Gastrocnemius medialis (tissue), 4 donors: ENCODE data around the gene KRT8.

ENCODE experiments used
- POLR2A ChIP-seq, 2 donors: fragments of 450-650 bp; IDR thresholded peaks; one replicate each; pipeline ENCODE4 v1.6.1; 2017; ENCODE audit warnings: antibody characterized with exemption in 2 of 2, mild to moderate bottlenecking in 2 of 2, moderate library complexity in 2 of 2
- TF ChIP-seq, protein P1 (sequence below), 5 experiments: fragments of 450-650 bp in 3 of 5; fragments of 200-600 bp in 2 of 5; sonication (generic) in 2 of 5; IDR thresholded peaks in 4 of 5; conservative IDR thresholded peaks in 1 of 5; 1 replicate in 4 of 5; 2 replicates in 1 of 5; pipeline ENCODE4 v1.5.1; 2016 to 2019; ENCODE audit warnings: antibody characterized with exemption in 5 of 5, mild to moderate bottlenecking in 3 of 5, moderate library complexity in 3 of 5

DNA sequence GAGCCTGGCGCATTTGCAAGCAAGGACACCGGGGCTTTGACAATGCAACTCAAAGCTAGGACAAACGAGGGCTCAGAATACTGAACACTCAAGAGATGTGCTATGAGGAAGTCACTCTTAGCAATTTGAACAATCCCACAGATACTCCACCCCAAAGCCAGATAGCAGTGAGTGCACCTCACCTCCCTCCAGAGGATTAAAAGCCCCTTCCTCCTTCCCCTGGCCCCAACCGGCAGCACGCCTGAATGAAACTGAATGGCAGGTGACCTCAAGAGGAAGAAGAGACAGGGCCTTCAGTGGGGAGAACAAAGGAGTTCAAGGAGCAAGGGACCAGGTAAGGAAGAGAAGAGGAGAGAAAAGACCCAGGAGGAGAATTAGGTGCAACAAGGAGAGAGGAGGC lies 54.2 kb downstream of the KRT8 start:
- no peak for TF ChIP-seq POLR2A (IDR thresholded peaks at IDR 0.05)
- TF ChIP-seq, protein P1, sequence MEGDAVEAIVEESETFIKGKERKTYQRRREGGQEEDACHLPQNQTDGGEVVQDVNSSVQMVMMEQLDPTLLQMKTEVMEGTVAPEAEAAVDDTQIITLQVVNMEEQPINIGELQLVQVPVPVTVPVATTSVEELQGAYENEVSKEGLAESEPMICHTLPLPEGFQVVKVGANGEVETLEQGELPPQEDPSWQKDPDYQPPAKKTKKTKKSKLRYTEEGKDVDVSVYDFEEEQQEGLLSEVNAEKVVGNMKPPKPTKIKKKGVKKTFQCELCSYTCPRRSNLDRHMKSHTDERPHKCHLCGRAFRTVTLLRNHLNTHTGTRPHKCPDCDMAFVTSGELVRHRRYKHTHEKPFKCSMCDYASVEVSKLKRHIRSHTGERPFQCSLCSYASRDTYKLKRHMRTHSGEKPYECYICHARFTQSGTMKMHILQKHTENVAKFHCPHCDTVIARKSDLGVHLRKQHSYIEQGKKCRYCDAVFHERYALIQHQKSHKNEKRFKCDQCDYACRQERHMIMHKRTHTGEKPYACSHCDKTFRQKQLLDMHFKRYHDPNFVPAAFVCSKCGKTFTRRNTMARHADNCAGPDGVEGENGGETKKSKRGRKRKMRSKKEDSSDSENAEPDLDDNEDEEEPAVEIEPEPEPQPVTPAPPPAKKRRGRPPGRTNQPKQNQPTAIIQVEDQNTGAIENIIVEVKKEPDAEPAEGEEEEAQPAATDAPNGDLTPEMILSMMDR (IDR thresholded peaks at IDR 0.05 in 4 of 5, conservative IDR thresholded peaks at IDR 0.05 in 1 of 5), result no peak
